Measurements from ENCODE around the gene NXN. TPM values are rescaled to one million over a fixed set of nuclear protein-coding genes. Genes with fewer than 3 reads are reported as not detected.
"Not testable (repeated sequence)": the region's sequence is repeated elsewhere in the genome, so short reads cannot be mapped to it uniquely, and the experiment has no call there.

The NXN gene
- total RNA-seq, 4 donors from 2014 or later, result 11.3 to 51.6 (median 31.8) TPM

DNA sequence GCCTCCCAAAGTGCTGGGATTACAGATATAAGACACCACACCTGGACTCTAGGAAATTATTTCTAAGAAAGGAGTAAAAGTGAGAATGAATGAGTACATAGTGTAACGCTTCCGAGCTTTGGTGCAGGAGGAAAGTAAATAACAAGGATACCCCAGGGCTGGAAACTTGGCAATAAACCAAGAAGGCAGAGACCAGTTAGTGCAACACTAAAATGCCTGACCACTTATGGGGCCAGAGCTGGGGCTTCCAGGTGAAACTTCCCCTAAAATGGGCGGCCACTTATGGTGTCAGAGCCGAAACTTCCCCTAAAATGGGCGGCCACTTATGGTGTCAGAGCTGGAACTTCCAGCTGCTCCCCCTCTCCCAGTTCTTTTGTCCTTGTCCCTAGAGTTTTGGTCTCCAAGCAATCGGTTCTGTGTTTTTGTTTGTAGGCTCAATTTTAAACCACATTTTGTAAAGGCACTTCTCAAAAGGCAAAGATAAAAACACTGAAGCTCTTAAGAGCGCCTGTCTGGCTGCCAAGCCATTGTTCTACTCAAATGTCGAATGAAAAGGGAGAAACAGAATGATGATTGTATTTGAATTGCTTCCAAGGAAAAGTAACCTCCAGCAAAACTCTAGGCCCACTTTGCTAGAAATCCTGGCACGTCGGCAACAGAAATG, 63.9 kb downstream of the NXN start:
- intact Hi-C loops (cut with DNase I; ENCODE audit: low total_unique reads), result no loop called here
- WGBS, 2 donors, result 50 to 51% methylated on average over 10 of the region's 10 CpGs
- DNase-seq (ENCODE audit: low spot score in 2 of 2), result no peak
- TF ChIP-seq, protein P1, sequence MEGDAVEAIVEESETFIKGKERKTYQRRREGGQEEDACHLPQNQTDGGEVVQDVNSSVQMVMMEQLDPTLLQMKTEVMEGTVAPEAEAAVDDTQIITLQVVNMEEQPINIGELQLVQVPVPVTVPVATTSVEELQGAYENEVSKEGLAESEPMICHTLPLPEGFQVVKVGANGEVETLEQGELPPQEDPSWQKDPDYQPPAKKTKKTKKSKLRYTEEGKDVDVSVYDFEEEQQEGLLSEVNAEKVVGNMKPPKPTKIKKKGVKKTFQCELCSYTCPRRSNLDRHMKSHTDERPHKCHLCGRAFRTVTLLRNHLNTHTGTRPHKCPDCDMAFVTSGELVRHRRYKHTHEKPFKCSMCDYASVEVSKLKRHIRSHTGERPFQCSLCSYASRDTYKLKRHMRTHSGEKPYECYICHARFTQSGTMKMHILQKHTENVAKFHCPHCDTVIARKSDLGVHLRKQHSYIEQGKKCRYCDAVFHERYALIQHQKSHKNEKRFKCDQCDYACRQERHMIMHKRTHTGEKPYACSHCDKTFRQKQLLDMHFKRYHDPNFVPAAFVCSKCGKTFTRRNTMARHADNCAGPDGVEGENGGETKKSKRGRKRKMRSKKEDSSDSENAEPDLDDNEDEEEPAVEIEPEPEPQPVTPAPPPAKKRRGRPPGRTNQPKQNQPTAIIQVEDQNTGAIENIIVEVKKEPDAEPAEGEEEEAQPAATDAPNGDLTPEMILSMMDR (IDR thresholded peaks at IDR 0.05), result no peak
- TF ChIP-seq POLR2A (IDR thresholded peaks at IDR 0.05), result no peak
- H3K4me3 ChIP-seq (ENCODE audit: low read depth, poor library complexity, severe bottlenecking), result no peak overlapping the region

DNA sequence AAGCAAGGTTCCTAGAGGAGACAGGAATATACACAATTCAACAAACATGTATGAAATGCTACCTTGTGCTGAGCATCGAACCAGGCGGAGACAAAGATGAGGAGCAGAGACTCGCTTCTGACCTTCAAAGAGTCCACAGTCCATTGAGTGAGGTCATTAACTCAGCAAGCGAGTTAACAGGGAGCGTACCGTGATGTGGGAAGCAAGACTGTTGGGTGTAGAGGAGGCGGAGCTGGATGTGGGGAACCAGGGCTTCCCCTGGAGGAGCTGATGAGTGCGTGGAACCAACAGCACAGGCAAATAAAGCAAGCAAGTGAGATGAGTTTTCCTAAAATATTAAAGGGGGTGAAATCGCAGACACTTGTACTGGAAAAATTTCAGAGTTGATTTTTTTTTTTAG, 65.0 kb downstream of the NXN start:
- WGBS, 2 donors, result 91 to 92% methylated on average over 9 of the region's 9 CpGs
- no peak for DNase-seq (ENCODE audit: low spot score in 2 of 2)
- no peak for TF ChIP-seq POLR2A (IDR thresholded peaks at IDR 0.05)
- TF ChIP-seq, protein P1 (IDR thresholded peaks at IDR 0.05), result no peak
- intact Hi-C loops (cut with DNase I; ENCODE audit: low total_unique reads), result no loop called here
- H3K4me3 ChIP-seq (ENCODE audit: low read depth, poor library complexity, severe bottlenecking), result no peak overlapping the region

DNA sequence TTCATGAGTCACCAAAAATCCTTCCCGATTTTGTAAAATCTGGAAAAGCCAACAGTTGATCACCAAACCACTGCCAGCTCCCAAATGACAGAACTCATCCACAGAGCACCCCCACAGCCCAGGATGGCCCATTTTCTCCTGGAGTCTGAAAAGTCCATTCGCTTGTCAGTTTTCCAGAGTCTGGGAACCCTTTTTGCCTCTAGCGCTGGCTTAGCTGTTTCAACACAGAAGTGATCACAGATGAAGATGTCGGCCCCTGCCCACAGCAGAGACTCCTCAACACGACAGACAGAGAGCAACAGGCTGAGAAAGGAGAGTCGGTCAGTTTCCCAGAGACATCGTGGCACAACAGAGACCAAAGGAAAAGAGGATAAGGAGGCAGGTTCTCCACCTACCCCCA, 66.4 kb downstream of the NXN start:
- 64 to 72% methylated on average over 7 of the region's 7 CpGs for WGBS, 2 donors
- intact Hi-C loops (cut with DNase I; ENCODE audit: low total_unique reads), result no loop called here
- DNase-seq (ENCODE audit: low spot score in 2 of 2), result no peak
- H3K4me3 ChIP-seq (ENCODE audit: low read depth, poor library complexity, severe bottlenecking), result no peak overlapping the region
- TF ChIP-seq, protein P1 (IDR thresholded peaks at IDR 0.05), result no peak
- TF ChIP-seq POLR2A (IDR thresholded peaks at IDR 0.05), result no peak

DNA sequence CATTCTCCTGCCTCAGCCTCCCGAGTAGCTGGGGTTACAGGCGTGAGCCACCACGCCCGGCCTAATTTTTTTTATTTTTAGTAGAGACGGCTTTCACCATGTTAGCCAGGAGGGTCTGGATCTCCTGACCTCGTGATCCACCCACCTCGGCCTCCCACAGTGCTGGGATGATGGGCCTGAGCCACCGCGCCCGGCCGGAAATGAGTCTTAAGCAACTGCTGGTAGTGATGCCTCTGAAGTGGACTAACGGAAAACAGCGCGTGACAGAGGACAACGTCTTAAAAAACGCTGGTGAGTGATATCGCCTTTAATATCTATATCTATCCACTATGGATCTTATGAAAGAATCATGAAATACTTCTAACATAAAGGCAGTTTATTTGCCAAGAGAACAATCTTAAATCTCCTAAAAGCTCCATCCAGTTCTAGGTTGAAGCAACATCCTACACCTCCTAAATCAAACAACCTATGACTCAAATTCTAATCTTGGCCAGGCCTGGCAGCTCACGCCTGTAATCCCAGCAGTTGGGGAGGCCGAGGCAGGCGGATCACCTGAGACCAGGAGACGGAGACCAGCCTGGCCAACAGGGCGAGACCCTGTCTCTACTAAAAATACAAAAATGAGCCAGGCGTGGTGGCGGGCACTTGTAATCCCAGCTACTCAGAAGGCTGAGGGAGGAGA, 69.8 kb downstream of the NXN start:
- WGBS, 2 donors, result 56 to 73% methylated on average over 24 of the region's 24 CpGs
- DNase-seq (ENCODE audit: low spot score in 2 of 2), result peak in 1 of 2 donors; percentile 95
- intact Hi-C loops (cut with DNase I; ENCODE audit: low total_unique reads), result no loop called here
- no peak overlapping the region for H3K4me3 ChIP-seq (ENCODE audit: low read depth, poor library complexity, severe bottlenecking)
- no peak for TF ChIP-seq POLR2A (IDR thresholded peaks at IDR 0.05)
- TF ChIP-seq, protein P1 (IDR thresholded peaks at IDR 0.05), result no peak

DNA sequence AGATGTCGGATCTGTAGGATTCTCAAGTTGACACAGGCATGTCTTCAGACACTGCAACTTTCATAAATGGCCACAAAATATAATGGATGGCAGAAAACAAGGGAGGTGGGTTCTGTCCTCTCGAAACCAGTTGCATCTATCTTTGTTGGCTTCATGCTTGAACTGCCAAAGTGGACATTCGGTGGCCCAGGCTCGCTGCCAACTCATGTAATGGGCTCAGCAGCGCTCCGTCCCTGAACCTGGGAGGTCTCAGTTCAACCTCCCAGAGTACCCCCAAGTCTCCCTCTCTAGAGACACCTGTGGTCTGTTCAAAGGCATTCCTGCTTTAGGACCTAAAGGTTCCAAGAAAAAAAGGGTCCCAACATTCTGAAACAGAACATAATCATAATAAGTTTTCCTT, 71.9 kb downstream of the NXN start:
- TF ChIP-seq, protein P1 (IDR thresholded peaks at IDR 0.05), result no peak
- no peak for TF ChIP-seq POLR2A (IDR thresholded peaks at IDR 0.05)
- H3K4me3 ChIP-seq (ENCODE audit: low read depth, poor library complexity, severe bottlenecking), result no peak overlapping the region
- WGBS, 2 donors, result 68 to 87% methylated on average over 6 of the region's 6 CpGs
- DNase-seq (ENCODE audit: low spot score in 2 of 2), result no peak
- intact Hi-C loops (cut with DNase I; ENCODE audit: low total_unique reads), result no loop called here

DNA sequence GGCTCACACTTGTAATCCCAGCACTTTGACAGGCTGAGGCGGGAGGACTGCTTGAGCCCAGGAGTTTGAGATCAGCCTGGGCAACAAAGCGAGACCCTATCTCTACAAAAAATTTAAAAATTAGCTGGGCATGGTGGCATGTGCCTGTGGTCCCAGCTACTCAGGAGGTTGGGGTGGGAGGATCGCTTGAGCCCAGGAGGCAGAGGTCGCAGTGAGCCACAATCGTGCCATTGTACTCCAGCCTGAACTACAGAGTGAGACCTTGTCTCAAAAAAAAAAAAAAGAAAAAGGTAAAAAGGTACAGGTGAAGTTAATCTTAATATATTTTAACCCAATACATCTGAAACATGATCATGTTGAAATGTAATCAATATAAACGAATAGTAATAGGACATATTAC, 73.9 kb downstream of the NXN start:
- intact Hi-C loops (cut with DNase I; ENCODE audit: low total_unique reads); H3K4me3 ChIP-seq (ENCODE audit: low read depth, poor library complexity, severe bottlenecking); DNase-seq (ENCODE audit: low spot score in 2 of 2): not testable (repeated sequence)
- WGBS, 2 donors, result 85 to 95% methylated on average over 6 of the region's 6 CpGs
